Right cardiac atrium (tissue), 5 donors: ENCODE measurements around the gene DRP2. TPM values are rescaled to one million over a fixed set of nuclear protein-coding genes. Genes with fewer than 3 reads are reported as not detected.
"Not testable (repeated sequence)": the region's sequence is repeated elsewhere in the genome, so short reads cannot be mapped to it uniquely, and the experiment has no call there.

ENCODE experiments used
- ATAC-seq, 2 donors: fragments of 200-7000 bp; cut with Tn5 transposase; one replicate each; pipeline versions ENCODE4 v1.8.0 to v1.9.1; 2020; ENCODE audit warnings: moderate library complexity in 2 of 2, mild to moderate bottlenecking in 1 of 2
- DNase-seq, 3 donors: peaks; one replicate each; pipeline ENCODE4 v3.0.0-alpha.2; 2020
- H3K27ac ChIP-seq: one replicate; pipeline ENCODE4 v1.5.1; 2013; ENCODE audit warnings: mild to moderate bottlenecking, low read length, control low read depth, moderate library complexity
- H3K27me3 ChIP-seq: one replicate; pipeline ENCODE4 v1.6.1; 2013; ENCODE audit not compliant: control insufficient read depth, insufficient read depth
- H3K4me1 ChIP-seq: one replicate; pipeline ENCODE4 v1.6.1; 2013; ENCODE audit warnings: low read length; ENCODE audit not compliant: control insufficient read depth, insufficient read depth
- H3K4me3 ChIP-seq: one replicate; pipeline ENCODE4 v1.5.1; 2013; ENCODE audit warnings: low read length, control low read depth
- H3K9me3 ChIP-seq: one replicate; pipeline ENCODE4 v1.6.1; 2013; ENCODE audit warnings: low read length; ENCODE audit not compliant: control insufficient read depth
- WGBS: extraction: QIAGEN DNeasy Blood & Tissue Kit; methylation state at CpG from one replicate; pipeline ENCODE4 v1.1.7; 2013; 5-methylcytosine and 5-hydroxymethylcytosine counted together
- intact Hi-C, 4 donors: fragments of 100-400 bp; cut with DNase I; formaldehyde crosslinking; loops; one replicate each; pipeline versions ENCODE4 v1.11.0 to v1.14.0; 2022 to 2023
- long read RNA-seq, 4 donors: library from polyadenylated mRNA; unstranded; transcript quantifications; one replicate each; pipeline ENCODE4 v2.0.0, GENCODE V29; 2020 to 2021
- polyA plus RNA-seq: library from polyadenylated mRNA; stranded (reverse); fragments of 200-250 nt; gene quantifications from one replicate; pipeline ENCODE4 v1.2.3, GENCODE V29; 2013
- total RNA-seq, 4 donors: library from RNA; stranded (reverse); fragmentation: NEBNext Ultra II Directional; extraction: Animal tissue kit (Norgen Biotek cat#: 25700); gene quantifications; one replicate each; pipeline ENCODE4 v1.2.1, GENCODE V29; 2021
- donor health status: healthy with polysubstance abuse.
- donor health status: DM: no; HTN: yes; CAD: no.
- donor health status: DM: no; HTN: no; CAD: no.
- donor health status: DM: no; HTN: yes; CAD: no; lungs with severe emphysema.
- donor health status: DM: yes; HTN: yes; CAD: no.

Gene DRP2
- total RNA-seq (under 1 TPM; 0.03 to 0.17 (median 0.13) TPM), polyA plus RNA-seq (0.27 TPM)
- long read RNA-seq, donor 1: 0 reads
- long read RNA-seq, donor 2: 0 reads
- long read RNA-seq, donor 3: 0 reads
- long read RNA-seq, donor 4: 0 reads

GRCh38 chrX:101219116-101219863 is at the start of gene DRP2:
Gene DRP2 (plus strand): TSS chrX:101219786. CDS start chrX:101231648, 11,862 bp downstream.
- ATAC-seq (no peak), DNase-seq (no peak)
- no peak within 1 kb of the TSS for H3K4me3 ChIP-seq
- 57% methylated on average over 7 of the region's 7 CpGs for WGBS
- no peaks in the 10 kb centered on the region for H3K27me3 ChIP-seq
- H3K9me3 ChIP-seq: no peaks in the 10 kb centered on the region
- intact Hi-C loops: no loop called here
- H3K27ac ChIP-seq: no peak within 1 kb of the TSS
- H3K4me1 ChIP-seq: no peaks in the 10 kb centered on the region

GRCh38 chrX:101171883-101172400 is 47.6 kb upstream of the DRP2 start:
- Histone ChIP-seq H3K27ac (no peak overlapping the region), H3K27me3 (no peaks in the 10 kb centered on the region), H3K9me3 (no peaks in the 10 kb centered on the region), H3K4me3 (no peak overlapping the region), H3K4me1 (no peaks in the 10 kb centered on the region)
- WGBS: 65% methylated on average over 4 of the region's 4 CpGs
- intact Hi-C loops: no loop called here
- ATAC-seq (no peak), DNase-seq (no peak)

- Histone ChIP-seq H3K27ac (no peak overlapping the region), H3K27me3 (no peaks in the 10 kb centered on the region), H3K4me1 (no peaks in the 10 kb centered on the region), H3K9me3 (no peaks in the 10 kb centered on the region), H3K4me3 (no peak overlapping the region)
- intact Hi-C loops: no loop called here
- WGBS: 93% methylated on average over 3 of the region's 3 CpGs
- ATAC-seq (no peak), DNase-seq (no peak)
Measured at GRCh38 chrX:101176439-101176838, 43.1 kb upstream of the DRP2 start.

DNA sequence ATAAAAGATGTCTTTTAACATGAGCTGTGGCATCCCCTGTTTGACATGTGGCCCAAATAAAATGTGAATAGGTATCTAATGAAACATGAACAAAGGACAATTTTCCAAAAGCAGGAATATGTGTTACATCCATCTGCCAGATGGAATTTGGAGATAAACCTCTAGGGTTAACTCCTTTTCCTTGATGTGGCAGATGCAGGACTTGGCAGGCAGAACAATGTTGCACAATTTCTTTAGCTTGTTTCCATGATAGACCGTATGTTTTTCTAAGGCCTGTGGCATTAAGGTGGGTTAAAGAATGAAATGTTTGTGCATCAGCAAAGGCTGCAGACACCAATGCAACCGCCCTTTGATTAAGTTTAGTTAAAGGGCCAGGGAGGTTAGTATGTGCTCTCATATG is 34.7 kb upstream of the DRP2 start:
- WGBS: 57% methylated on average over 2 of the region's 2 CpGs
- H3K4me1 ChIP-seq, ATAC-seq, H3K27ac ChIP-seq, H3K4me3 ChIP-seq, DNase-seq, H3K27me3 ChIP-seq, H3K9me3 ChIP-seq, intact Hi-C loops: not testable (repeated sequence)

DNA sequence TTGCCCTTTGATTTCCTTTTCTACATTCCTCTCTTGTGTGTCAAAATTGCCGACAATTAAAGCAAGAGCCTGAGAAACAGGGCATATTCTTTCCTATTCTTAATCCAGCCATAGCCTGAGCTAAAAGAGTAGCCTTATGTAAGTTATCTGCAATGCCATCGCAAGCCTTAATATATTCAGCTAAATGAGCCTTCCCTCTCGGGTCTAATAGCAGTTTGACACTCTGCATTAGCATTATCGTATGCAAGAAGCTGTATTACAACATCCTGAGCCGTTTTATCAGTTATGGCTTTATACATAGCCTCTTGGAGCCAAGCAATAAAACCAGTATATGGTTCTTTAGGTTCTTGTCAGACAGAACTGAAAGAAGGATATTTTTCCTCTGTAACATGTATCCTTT is 31.6 kb upstream of the DRP2 start:
- WGBS: 70% methylated on average over 5 of the region's 5 CpGs
- intact Hi-C loops: not testable (repeated sequence)

GRCh38 chrX:101190736-101191135 is 28.9 kb upstream of the DRP2 start:
- Histone ChIP-seq H3K9me3 (no peaks in the 10 kb centered on the region), H3K4me1 (no peaks in the 10 kb centered on the region), H3K4me3 (no peak overlapping the region), H3K27ac (no peak overlapping the region), H3K27me3 (no peaks in the 10 kb centered on the region)
- no peak for ATAC-seq
- intact Hi-C loops: no loop called here
- 52% methylated on average over 1 of the region's 1 CpG for WGBS
- DNase-seq: no peak

More for the DNA sequence above, 31.6 kb upstream of the DRP2 start:
- H3K27me3 ChIP-seq, H3K4me3 ChIP-seq, H3K4me1 ChIP-seq, H3K9me3 ChIP-seq, DNase-seq, ATAC-seq, H3K27ac ChIP-seq: not testable (repeated sequence)

- H3K27ac ChIP-seq: no peak overlapping the region
- H3K9me3 ChIP-seq: no peaks in the 10 kb centered on the region
- WGBS: 12% methylated on average over 50 of the region's 50 CpGs
- H3K27me3 ChIP-seq: no peaks in the 10 kb centered on the region
- peak; percentile 50 to 92 for ATAC-seq
- no peaks in the 10 kb centered on the region for H3K4me1 ChIP-seq
- intact Hi-C loops: no loop called here
- peak; percentile 46 to 78 (median 70) for DNase-seq
- peak overlapping the region; percentile 49 for H3K4me3 ChIP-seq
Measured at GRCh38 chrX:101191217-101191750, 28.3 kb upstream of the DRP2 start.

DNA sequence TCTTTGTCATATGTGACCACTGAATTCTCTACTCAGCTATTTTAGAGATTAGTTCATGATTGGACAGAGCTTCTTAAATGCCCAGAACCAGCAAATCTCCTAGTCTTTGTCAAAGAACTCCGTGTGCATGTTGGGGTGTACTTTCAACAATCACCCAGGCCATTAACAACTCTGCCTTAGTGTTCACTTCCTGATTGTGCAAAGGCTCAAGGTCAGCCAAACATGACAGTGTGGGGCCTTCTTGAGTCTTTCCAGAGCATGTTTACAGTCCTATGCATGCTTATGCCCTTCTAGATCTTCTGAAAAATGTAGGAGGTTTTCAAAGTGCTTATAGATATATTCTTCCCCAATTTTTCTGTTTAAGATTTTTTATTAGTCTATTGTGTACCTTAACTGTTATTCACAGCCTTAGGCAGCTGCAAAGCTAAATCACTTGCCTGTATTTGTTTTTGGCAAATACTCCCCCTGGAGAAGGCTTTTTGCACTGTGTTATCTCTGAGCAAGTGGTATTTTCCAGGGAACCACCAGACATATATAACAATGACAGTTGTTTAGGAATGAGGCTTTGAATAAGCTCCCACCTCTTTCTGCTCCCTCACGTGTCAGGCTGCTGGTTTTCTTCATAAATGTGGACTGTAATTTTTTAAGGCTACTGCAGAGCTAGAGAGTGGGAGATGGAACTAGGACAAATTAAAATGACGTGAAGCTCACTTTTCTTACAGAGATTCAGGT is 24.0 kb upstream of the DRP2 start:
- H3K4me3 ChIP-seq: no peak overlapping the region
- no peak overlapping the region for H3K27ac ChIP-seq
- H3K9me3 ChIP-seq: no peaks in the 10 kb centered on the region
- 71% methylated on average over 3 of the region's 3 CpGs for WGBS
- ATAC-seq (no peak), DNase-seq (no peak)
- no peaks in the 10 kb centered on the region for H3K4me1 ChIP-seq
- intact Hi-C loops: no loop called here
- H3K27me3 ChIP-seq: no peaks in the 10 kb centered on the region

DNA sequence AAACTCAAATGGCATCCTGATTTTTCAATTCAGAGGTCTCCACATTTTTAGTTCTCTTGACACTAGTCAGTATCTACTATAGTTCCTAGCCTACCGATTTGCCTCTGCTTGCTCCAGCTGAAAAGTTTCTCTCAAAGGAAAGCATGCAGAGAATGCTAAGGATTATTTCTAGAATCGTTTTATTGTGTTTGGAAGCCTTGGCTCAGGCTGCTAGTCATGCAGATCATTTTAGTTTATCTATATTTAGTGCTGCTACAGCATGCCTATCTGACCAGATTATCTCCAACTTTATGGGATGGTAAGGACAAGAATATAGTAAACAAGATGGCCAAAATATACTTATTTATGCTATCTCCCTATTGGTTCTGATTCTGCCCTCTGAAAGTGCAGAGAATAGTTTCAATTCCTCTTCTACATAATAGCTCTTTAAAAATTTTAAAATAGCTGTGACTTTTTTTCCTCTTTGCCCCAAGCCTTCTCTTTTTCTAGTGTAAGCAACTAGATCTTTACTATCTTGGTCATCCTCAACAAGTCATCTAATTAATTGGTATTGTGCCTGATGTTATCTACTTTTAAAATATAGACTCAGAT is 15.7 kb upstream of the DRP2 start:
- Histone ChIP-seq H3K27me3 (no peaks in the 10 kb centered on the region), H3K4me1 (no peaks in the 10 kb centered on the region), H3K4me3 (no peak overlapping the region), H3K27ac (no peak overlapping the region), H3K9me3 (no peaks in the 10 kb centered on the region)
- WGBS: 24% methylated on average over 2 of the region's 2 CpGs
- intact Hi-C loops: no loop called here
- no peak for ATAC-seq
- no peak for DNase-seq

- no peaks in the 10 kb centered on the region for H3K4me1 ChIP-seq
- DNase-seq (no peak), ATAC-seq (peak in 1 of 2 donors; percentile 34)
- H3K4me3 ChIP-seq: no peak overlapping the region
- no peak overlapping the region for H3K27ac ChIP-seq
- intact Hi-C loops: no loop called here
- WGBS: 47% methylated on average over 3 of the region's 3 CpGs
- no peaks in the 10 kb centered on the region for H3K27me3 ChIP-seq
- no peaks in the 10 kb centered on the region for H3K9me3 ChIP-seq
Measured at GRCh38 chrX:101206471-101206870, 13.1 kb upstream of the DRP2 start.
